ENCODE measurements around the gene TENT5C.

Gene TENT5C

GRCh38 chr1:117613969-117614729 lies 8.3 kb downstream of the TENT5C start:
- no peak for DNase-seq (ENCODE audit: low spot score)

- DNase-seq (ENCODE audit: low spot score), result no peak
These were observed 9.6 kb downstream of the TENT5C start for GRCh38 chr1:117615474-117615873.

DNA sequence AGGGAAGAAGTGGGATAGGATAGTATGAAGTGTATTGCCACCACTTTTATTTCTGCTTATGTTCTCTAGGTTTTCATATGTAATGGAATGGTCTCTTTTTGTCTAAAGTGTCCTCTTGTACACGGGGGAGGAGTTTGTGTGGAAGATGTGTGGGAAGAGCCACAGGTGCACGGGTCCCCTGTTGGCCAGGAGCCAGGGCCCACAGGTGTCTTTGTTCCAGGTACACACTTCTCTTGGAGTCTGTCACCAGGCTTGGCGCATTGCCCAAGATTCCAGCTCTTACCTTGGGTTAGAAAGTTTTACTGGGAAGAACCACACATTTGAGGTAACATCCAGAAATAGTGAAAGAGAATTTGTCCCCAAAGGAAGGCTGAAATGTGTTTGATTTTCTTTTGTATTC lies 10.5 kb downstream of the TENT5C start:
- DNase-seq (ENCODE audit: low spot score), result no peak

DNA sequence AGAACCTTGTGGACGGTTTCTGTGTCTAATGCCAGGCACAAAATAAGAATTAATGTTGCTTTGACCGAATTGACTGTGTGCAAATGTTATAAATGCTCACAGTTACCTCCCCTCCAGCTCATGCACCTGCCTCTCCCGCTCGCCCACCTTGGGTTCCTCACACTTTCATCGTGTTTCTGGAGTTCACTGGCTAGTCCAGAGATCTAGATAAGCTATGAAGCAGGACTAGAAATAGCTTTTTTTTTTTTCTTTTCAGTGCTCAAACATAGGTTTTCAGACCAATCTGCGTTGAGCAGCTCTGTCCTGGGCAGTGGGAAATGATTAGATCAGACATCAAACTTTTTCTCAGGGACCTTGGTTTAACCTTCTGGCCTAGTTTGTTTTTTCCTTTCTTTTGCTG lies 11.1 kb downstream of the TENT5C start:
- DNase-seq (ENCODE audit: low spot score), result no peak

DNA sequence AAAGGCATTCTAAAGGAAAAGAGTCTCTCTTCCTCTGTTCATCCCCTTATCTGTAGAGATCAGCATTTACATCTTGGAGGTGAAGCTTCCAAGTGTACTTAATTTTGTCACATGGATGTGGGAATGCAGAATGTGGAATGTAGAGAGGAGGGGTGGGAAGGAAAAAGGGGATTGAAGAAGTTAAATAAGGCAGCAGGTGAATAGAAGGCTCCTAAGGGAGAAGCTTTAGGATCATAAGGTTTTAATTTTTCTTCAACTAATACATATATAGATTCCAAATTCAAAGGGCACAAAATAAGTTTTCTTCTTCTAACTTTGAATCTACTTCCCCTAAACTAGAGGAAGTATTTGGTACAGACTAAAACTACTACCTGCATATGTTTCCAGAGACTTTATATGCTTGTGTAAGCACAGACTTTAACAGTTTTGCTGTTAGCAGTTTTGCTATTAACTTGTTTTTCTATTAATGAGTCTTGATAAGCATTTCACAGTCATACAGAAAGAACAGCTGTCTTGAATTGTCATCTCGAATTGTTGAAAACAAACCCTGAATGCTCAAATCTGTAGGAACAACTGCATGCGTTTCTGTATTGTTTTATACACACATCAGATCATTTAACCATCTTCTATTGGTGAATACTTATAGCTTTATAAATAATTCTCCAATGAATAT lies 12.7 kb downstream of the TENT5C start:
- DNase-seq (ENCODE audit: low spot score), result no peak

DNA sequence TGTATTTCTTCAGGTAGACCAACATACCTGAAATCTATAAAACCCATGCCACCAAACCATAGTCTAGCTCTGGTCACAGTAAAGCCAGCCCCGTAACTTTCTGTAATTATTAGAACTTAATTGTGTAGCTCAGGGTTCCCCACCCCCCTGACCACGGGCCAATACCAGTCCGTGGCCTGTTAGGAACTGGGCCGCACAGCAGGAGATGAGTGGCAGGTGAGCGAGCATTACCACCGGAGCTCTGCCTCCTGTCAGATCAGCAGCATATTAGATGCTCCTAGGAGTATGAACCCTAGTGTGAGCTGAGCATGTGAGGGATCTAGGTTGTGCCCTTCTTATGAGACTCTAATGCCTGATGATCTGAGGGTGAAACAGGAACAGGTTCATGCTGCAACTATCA lies 14.6 kb downstream of the TENT5C start:
- DNase-seq (ENCODE audit: low spot score), result no peak

DNA sequence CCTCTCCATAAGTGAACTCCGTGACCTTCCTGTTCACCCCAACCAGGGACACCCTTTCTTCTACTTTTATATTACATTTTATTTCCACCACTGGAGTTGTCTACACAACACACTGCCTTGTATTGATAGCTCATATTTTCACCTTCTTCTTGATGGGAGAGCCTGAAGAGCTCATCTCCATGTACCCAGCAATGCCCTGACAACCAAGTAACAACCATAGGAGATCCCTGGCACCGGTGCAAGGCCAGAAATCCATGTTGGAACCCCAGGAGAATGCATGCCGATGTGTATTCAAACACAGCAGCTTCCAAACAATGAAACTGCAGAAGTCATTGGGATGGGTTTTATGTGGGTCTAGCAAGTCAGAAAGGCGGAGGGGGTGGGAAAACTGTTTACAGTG lies 15.5 kb downstream of the TENT5C start:
- no peak for DNase-seq (ENCODE audit: low spot score)

- no peak for DNase-seq (ENCODE audit: low spot score)
These were observed 16.9 kb downstream of the TENT5C start for GRCh38 chr1:117622726-117623125.

DNA sequence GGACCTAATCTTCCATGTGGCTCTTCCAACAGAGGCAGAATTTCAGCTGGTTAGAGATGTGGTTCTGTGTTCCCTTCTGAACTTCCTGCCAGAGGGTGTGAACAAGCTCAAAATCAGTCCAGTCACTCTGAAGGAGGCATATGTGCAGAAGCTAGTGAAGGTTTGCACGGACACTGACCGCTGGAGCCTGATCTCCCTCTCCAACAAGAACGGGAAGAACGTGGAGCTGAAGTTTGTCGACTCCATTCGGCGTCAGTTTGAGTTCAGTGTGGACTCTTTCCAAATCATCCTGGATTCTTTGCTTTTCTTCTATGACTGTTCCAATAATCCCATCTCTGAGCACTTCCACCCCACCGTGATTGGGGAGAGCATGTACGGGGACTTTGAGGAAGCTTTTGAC lies 17.3 kb downstream of the TENT5C start:
- no peak for DNase-seq (ENCODE audit: low spot score)

DNA sequence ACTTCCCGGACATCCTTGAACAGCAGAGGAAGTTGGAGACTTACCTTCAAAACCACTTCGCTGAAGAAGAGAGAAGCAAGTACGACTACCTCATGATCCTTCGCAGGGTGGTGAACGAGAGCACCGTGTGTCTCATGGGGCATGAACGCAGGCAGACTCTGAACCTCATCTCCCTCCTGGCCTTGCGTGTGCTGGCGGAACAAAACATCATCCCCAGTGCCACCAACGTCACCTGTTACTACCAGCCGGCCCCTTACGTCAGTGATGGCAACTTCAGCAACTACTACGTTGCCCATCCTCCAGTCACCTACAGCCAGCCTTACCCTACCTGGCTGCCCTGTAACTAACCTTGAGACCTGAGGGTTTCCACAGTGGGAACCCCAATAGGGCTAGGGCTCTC lies 17.9 kb downstream of the TENT5C start:
- no peak for DNase-seq (ENCODE audit: low spot score)

GRCh38 chr1:117627546-117628130 lies 21.8 kb downstream of the TENT5C start:
- no peak for DNase-seq (ENCODE audit: low spot score)

GRCh38 chr1:117628343-117628742 lies 22.5 kb downstream of the TENT5C start:
- DNase-seq (ENCODE audit: low spot score), result no peak

GRCh38 chr1:117629625-117630422 lies 24.0 kb downstream of the TENT5C start:
- no peak for DNase-seq (ENCODE audit: low spot score)

- no peak for DNase-seq (ENCODE audit: low spot score)
These were observed 24.7 kb downstream of the TENT5C start for GRCh38 chr1:117630423-117630998.

GRCh38 chr1:117631359-117632160 lies 25.7 kb downstream of the TENT5C start:
- no peak for DNase-seq (ENCODE audit: low spot score)

- DNase-seq (ENCODE audit: low spot score), result no peak
These were observed 26.6 kb downstream of the TENT5C start for GRCh38 chr1:117632269-117633067.

DNA sequence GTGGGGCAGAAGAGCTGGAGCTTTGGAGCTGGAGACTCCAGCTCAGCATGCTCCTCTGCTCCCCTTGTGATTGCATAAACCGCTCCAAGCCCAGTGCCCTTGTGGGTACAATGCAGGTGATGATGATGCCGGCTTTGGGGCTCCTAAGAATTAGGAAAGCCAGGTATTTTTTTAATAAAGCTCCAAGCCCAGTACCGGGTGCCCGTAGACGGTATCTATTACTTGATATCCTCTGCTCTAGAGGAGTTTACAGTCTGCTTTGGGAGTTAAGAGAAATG lies 27.2 kb downstream of the TENT5C start:
- no peak for DNase-seq (ENCODE audit: low spot score)

GRCh38 chr1:117633423-117633822 lies 27.6 kb downstream of the TENT5C start:
- DNase-seq (ENCODE audit: low spot score), result no peak

GRCh38 chr1:117633936-117634335 lies 28.1 kb downstream of the TENT5C start:
- DNase-seq (ENCODE audit: low spot score), result no peak

DNA sequence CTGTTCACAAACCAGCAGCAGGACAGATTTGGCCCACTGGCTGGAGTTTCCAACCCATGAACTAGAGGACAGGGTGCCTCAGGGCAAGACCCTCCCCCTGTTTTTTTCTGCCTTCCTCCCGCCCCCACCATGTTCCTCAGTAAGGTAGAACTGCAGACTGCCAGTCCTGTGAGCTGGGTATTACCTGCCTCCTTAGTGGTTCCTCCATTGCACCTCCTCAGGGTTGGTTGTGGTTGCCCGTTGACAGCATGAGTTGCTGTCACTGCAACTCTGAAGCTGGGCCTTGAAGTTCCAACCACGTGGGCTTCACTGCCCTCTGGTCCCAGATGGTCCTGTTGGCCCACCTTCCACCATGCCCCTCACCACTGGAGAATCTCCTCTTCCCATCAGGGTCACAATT lies 28.8 kb downstream of the TENT5C start:
- no peak for DNase-seq (ENCODE audit: low spot score)

- no peak for DNase-seq (ENCODE audit: low spot score)
These were observed 30.0 kb downstream of the TENT5C start for GRCh38 chr1:117635805-117636204.

Measured in putamen (tissue), 1 donor.